ENCODE measurements around the gene WDR1. TPM values are rescaled to one million over a fixed set of nuclear protein-coding genes. Genes with fewer than 3 reads are reported as not detected.

Gene WDR1
- total RNA-seq, 1 donor from 2014 or later, result 161 TPM

GRCh38 chr4:10118048-10119004, 1.7 kb upstream of the WDR1 start:
- TF ChIP-seq CTCF (IDR thresholded peaks at IDR 0.05; ENCODE audit: partially characterized antibody, unreplicated experiment), result no peak
- Mint-ChIP-seq H3K9me3 (ENCODE audit: unreplicated experiment) (peaks cover 4% of the 10 kb centered on the region), H3K27ac (ENCODE audit: unreplicated experiment) (peak overlapping the region; percentile 95), H3K36me3 (ENCODE audit: unreplicated experiment) (no peaks in the 10 kb centered on the region), H3K27me3 (ENCODE audit: unreplicated experiment) (peaks cover 11% of the 10 kb centered on the region), H3K4me3 (ENCODE audit: unreplicated experiment) (peak overlapping the region; percentile 92), H3K4me1 (ENCODE audit: low read depth, unreplicated experiment) (peaks cover 11% of the 10 kb centered on the region)
- DNase-seq, result no peak

DNA sequence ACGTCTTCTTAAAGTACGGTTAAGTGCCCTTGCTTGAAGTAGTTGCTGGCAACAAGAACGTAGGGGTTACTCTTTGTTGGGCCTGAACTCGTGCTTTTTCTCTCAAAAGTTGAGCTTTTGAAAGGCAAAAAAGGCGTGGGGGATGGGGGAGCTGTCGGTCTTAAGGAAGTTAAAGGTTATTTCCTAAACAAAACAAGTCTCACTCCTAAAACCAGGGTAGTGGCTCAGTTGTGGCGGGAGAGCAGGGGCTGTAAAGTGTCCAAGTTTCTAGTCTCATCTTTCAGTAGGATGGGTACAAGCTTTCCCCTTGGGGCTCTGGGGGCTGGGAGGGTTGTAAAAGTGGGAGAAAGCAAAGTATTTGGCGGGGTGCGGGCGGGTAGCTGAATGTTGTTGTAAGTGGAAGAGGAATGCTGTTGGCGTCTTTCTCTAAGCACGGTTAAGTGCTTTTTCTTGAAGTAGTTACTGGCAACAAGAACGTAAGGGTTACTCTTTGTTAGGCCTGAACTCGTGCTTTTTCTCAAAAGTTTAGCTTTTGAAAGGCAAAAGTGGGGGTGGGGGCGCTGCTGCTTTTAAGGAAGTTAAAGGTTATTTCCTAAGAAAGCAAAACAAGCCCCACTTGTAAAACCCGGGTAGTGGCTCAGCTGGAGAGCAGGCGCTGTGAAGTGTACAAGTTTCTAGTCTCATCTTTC, 904 bp upstream of the WDR1 start:
- Mint-ChIP-seq H3K4me3 (ENCODE audit: unreplicated experiment) (peak overlapping the region; percentile 92), H3K27me3 (ENCODE audit: unreplicated experiment) (peaks cover 11% of the 10 kb centered on the region), H3K27ac (ENCODE audit: unreplicated experiment) (peak overlapping the region; percentile 95), H3K4me1 (ENCODE audit: low read depth, unreplicated experiment) (peaks cover 11% of the 10 kb centered on the region), H3K9me3 (ENCODE audit: unreplicated experiment) (peaks cover 4% of the 10 kb centered on the region), H3K36me3 (ENCODE audit: unreplicated experiment) (no peaks in the 10 kb centered on the region)
- TF ChIP-seq CTCF (IDR thresholded peaks at IDR 0.05; ENCODE audit: partially characterized antibody, unreplicated experiment), result no peak
- no peak for DNase-seq

DNA sequence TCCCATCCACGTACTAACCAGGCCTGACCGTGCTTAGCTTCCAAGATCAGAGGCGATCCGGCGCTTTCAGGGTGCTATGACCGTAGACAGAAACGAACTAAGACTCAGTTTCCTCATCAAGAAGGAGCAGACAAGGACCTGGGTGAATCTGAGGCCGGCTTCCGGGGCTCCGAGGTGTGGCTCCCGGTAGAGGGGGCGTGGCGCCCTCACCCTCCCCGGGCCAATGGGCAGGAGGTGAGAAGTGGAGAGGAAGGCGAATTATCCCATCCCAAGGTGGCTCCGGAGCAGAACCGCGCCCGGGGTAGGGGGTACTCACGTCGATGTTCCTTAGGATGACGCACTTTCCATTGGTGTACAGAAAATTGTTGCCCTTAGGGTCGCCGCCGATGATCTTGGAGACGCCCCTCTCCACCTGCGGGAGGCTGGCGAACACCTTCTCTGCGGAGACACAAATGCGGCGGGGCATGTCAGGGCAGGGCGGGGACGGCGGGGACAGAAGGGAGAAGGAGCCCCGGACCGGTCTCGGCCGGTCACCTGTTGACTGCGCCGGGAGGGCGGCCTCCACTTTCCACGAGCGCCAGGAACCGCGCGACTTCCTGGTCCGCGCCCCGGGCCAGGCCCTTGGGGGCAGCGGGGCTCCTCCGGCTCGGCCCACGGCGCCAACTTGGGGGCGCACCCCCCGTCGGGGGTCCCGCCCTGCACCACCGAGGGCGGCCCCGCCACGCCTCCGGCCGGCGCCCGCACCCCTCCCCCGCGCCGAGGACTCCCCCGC, 616 bp downstream of the WDR1 start:
- H3K27ac Mint-ChIP-seq (ENCODE audit: unreplicated experiment), result peak overlapping the region; percentile 59
- no peaks in the 10 kb centered on the region for H3K36me3 Mint-ChIP-seq (ENCODE audit: unreplicated experiment)
- H3K4me3 Mint-ChIP-seq (ENCODE audit: unreplicated experiment), result peak overlapping the region; percentile 91
- no peak for TF ChIP-seq CTCF (IDR thresholded peaks at IDR 0.05; ENCODE audit: partially characterized antibody, unreplicated experiment)
- peaks cover 4% of the 10 kb centered on the region for H3K9me3 Mint-ChIP-seq (ENCODE audit: unreplicated experiment)
- peaks cover 17% of the 10 kb centered on the region for H3K27me3 Mint-ChIP-seq (ENCODE audit: unreplicated experiment)
- peaks cover 11% of the 10 kb centered on the region for H3K4me1 Mint-ChIP-seq (ENCODE audit: low read depth, unreplicated experiment)
- peak; percentile 56 for DNase-seq

DNA sequence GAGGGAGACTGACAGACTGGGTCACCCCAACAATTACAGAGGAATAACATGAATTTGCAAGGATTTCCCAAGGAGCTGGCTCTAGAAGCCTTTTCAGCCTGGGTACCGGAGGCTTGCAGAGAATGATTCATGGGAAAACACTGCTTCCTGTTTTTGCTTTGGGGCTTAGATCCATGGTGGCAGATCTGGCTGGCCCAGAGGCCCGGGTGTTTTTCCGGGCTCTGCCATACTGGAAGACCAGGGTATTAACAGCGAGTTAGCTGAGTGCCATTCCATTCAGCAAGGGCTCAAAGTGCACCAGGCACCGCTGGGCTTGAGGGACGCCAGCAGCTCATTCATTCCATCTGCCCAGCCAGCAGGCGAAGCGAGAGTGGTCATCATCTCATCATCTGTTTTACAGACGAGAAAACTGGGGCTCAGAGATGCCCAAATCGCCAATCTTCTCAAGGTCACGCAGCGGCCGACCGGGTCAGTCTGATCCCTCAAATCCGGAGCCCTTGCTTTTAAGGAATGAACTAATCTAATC, 1.3 kb downstream of the WDR1 start:
- TF ChIP-seq CTCF (IDR thresholded peaks at IDR 0.05; ENCODE audit: partially characterized antibody, unreplicated experiment), result no peak
- peaks cover 15% of the 10 kb centered on the region for H3K27me3 Mint-ChIP-seq (ENCODE audit: unreplicated experiment)
- H3K4me1 Mint-ChIP-seq (ENCODE audit: low read depth, unreplicated experiment), result peaks cover 11% of the 10 kb centered on the region
- peak overlapping the region; percentile 91 for H3K4me3 Mint-ChIP-seq (ENCODE audit: unreplicated experiment)
- H3K9me3 Mint-ChIP-seq (ENCODE audit: unreplicated experiment), result peaks cover 4% of the 10 kb centered on the region
- DNase-seq, result no peak
- peak overlapping the region; percentile 59 for H3K27ac Mint-ChIP-seq (ENCODE audit: unreplicated experiment)
- no peaks in the 10 kb centered on the region for H3K36me3 Mint-ChIP-seq (ENCODE audit: unreplicated experiment)
